ENCODE measurements around the gene GALNT6. TPM values are rescaled to one million over a fixed set of nuclear protein-coding genes. Genes with fewer than 3 reads are reported as not detected.

Gene GALNT6
- total and polyA plus RNA-seq, 2 of the 13 experiments (the other 11 are each of a cell fraction or from before 2014, with no cell fraction given): 1.0 to 1.1 TPM

DNA sequence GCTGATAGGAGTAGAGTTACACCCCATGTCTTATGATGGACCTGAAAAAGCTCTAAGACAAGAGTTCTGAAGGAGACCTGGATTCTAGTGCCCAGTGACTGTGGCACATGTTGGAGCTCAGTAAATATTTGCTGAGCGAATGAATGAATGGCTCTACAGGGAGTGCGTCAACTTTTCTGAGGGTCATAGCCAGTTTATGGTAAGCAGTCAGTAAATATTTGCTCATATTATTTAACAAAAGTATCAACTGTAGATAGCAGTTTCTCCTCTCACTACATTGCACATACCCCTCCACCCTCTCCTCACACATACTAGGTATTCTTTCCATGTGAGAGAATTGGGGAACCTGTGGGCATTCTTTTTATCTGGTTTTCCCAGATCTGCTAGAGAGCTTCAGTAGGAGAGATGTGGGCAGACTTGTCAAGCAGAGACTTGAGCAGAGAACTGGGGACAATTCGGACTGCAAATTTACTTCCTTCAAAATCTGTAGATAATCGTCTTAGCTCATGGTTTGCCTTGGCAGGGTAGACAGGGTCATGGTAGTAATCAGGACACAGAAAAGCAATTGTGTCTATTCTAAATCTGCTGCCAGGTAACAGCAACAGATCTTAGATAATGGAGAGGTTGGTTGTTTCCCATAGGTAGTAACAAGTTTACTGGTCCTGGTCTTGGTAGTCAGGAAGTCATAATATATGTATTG is 39.1 kb upstream of the GALNT6 start (continued):
- TF ChIP-seq ZNF24 (IDR thresholded peaks at IDR 0.05) (peak; percentile 85), ZNF451 (CRISPR knock-in tag; IDR thresholded peaks at IDR 0.05) (no peak), ARID5B (CRISPR knock-in tag; IDR thresholded peaks at IDR 0.05) (peak; percentile 46; the same call in 1 of the 2 replicates), SRF (IDR thresholded peaks at IDR 0.05; ENCODE audit: low read depth, low read length) (no peak), ZBTB44 (CRISPR knock-in tag; IDR thresholded peaks at IDR 0.05) (no peak)

GRCh38 chr12:51429700-51430099 is 38.5 kb upstream of the GALNT6 start:
- no TSS peak for BruUV-seq (replicated peaks)
- H3K27ac ChIP-seq (ENCODE audit: extremely low read length, insufficient read depth, low read length): no peak overlapping the region
- no peak for FAIRE-seq
- no peaks in the 10 kb centered on the region for H3K9me3 ChIP-seq (ENCODE audit: low read length)
- H3K9ac ChIP-seq (ENCODE audit: insufficient read depth, low read depth, low read length): no peak overlapping the region
- POLR2A ChIA-PET: no interaction called here
- peaks cover 9% of the 10 kb centered on the region; the same call in 1 of the 2 replicates for H3K4me1 ChIP-seq (ENCODE audit: insufficient read depth, low read length)
- no peaks in the 10 kb centered on the region for H3K79me2 ChIP-seq (ENCODE audit: insufficient read depth, low read length)
- WGBS (ENCODE audit: low lambda C conversion rate): 91% methylated on average over 4 of the region's 4 CpGs
- H3K36me3 ChIP-seq (replicated peaks in 1 of 2; ENCODE audit: control insufficient read depth in 1 of 2, insufficient read depth in 2 of 2, low read length in 2 of 2): no peaks in the 10 kb centered on the region
- DNase-seq (ENCODE audit: low spot score): no peak
- intact Hi-C loops (cut with micrococcal nuclease; ENCODE audit: unreplicated experiment): no loop called here
- no peak overlapping the region for H3K4me3 ChIP-seq (replicated peaks in 1 of 3; ENCODE audit: insufficient read depth in 1 of 3, low read depth in 2 of 3, low read length in 3 of 3)
- H2AFZ ChIP-seq (ENCODE audit: low read length): no peak overlapping the region
- CTCF ChIA-PET (ENCODE audit: low intra/inter-chr PET ratio, low total read pairs): no interaction called here
- ATAC-seq: no peak
- peaks cover 0 to 8% of the 10 kb centered on the region in 2 experiments; a peak in 3 of 5 replicates for H3K27me3 ChIP-seq (ENCODE audit: control insufficient read depth in 1 of 2, insufficient read depth in 2 of 2, low read length in 2 of 2)
- H3K4me2 ChIP-seq (ENCODE audit: low read depth, low read length): no peak overlapping the region
- in situ Hi-C loops (cut with HindIII; ENCODE audit: extremely low pct_ligation_motif_present, low pct_unique_long_range_greater_than_20kb): no loop called here
- no peaks in the 10 kb centered on the region for H4K20me1 ChIP-seq (ENCODE audit: insufficient read depth, low read length)
- TF ChIP-seq, protein P1, sequence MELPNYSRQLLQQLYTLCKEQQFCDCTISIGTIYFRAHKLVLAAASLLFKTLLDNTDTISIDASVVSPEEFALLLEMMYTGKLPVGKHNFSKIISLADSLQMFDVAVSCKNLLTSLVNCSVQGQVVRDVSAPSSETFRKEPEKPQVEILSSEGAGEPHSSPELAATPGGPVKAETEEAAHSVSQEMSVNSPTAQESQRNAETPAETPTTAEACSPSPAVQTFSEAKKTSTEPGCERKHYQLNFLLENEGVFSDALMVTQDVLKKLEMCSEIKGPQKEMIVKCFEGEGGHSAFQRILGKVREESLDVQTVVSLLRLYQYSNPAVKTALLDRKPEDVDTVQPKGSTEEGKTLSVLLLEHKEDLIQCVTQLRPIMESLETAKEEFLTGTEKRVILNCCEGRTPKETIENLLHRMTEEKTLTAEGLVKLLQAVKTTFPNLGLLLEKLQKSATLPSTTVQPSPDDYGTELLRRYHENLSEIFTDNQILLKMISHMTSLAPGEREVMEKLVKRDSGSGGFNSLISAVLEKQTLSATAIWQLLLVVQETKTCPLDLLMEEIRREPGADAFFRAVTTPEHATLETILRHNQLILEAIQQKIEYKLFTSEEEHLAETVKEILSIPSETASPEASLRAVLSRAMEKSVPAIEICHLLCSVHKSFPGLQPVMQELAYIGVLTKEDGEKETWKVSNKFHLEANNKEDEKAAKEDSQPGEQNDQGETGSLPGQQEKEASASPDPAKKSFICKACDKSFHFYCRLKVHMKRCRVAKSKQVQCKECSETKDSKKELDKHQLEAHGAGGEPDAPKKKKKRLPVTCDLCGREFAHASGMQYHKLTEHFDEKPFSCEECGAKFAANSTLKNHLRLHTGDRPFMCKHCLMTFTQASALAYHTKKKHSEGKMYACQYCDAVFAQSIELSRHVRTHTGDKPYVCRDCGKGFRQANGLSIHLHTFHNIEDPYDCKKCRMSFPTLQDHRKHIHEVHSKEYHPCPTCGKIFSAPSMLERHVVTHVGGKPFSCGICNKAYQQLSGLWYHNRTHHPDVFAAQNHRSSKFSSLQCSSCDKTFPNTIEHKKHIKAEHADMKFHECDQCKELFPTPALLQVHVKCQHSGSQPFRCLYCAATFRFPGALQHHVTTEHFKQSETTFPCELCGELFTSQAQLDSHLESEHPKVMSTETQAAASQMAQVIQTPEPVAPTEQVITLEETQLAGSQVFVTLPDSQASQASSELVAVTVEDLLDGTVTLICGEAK (IDR thresholded peaks at IDR 0.05): no peak
- TF ChIP-seq, protein P1 (CRISPR knock-in tag; IDR thresholded peaks at IDR 0.05): no peak
- no peak for TF ChIP-seq ZNF260 (CRISPR knock-in tag; IDR thresholded peaks at IDR 0.05; ENCODE audit: borderline replicate concordance, low read depth)

All from HepG2 (cell line).